T-helper 2 cell treated with Interferon-gamma antibody and Interleukin-4, amounts not matched to agents 5 μg/mL and 100 μg/mL, for 36 hours (primary cell): Measurements from ENCODE around the gene MAP1LC3B.
A peak's percentile ranks its signal among the peaks of the same experiment; 100 is the strongest.

Source experiments
- DNase-seq: peaks from one replicate; pipeline ENCODE4 v3.0.0; 2021; ENCODE audit warnings: low spot score
- H3K27ac Mint-ChIP-seq: one replicate; pipeline ENCODE4 v1.8.0; 2021; ENCODE audit warnings: mild to moderate bottlenecking, mixed read lengths
- H3K27me3 Mint-ChIP-seq: one replicate; pipeline ENCODE4 v1.8.0; 2021; ENCODE audit warnings: low read depth, mixed read lengths
- H3K36me3 Mint-ChIP-seq: one replicate; pipeline ENCODE4 v1.8.0; 2021; ENCODE audit warnings: low read depth, mixed read lengths
- H3K4me1 Mint-ChIP-seq: one replicate; pipeline ENCODE4 v1.8.0; 2021; ENCODE audit warnings: low read depth, mixed read lengths
- H3K4me3 Mint-ChIP-seq: one replicate; pipeline ENCODE4 v1.8.0; 2022; ENCODE audit warnings: mild to moderate bottlenecking, moderate library complexity, mixed read lengths
- H3K9me3 Mint-ChIP-seq: one replicate; pipeline ENCODE4 v1.8.0; 2021; ENCODE audit warnings: mixed read lengths

Gene MAP1LC3B

DNA sequence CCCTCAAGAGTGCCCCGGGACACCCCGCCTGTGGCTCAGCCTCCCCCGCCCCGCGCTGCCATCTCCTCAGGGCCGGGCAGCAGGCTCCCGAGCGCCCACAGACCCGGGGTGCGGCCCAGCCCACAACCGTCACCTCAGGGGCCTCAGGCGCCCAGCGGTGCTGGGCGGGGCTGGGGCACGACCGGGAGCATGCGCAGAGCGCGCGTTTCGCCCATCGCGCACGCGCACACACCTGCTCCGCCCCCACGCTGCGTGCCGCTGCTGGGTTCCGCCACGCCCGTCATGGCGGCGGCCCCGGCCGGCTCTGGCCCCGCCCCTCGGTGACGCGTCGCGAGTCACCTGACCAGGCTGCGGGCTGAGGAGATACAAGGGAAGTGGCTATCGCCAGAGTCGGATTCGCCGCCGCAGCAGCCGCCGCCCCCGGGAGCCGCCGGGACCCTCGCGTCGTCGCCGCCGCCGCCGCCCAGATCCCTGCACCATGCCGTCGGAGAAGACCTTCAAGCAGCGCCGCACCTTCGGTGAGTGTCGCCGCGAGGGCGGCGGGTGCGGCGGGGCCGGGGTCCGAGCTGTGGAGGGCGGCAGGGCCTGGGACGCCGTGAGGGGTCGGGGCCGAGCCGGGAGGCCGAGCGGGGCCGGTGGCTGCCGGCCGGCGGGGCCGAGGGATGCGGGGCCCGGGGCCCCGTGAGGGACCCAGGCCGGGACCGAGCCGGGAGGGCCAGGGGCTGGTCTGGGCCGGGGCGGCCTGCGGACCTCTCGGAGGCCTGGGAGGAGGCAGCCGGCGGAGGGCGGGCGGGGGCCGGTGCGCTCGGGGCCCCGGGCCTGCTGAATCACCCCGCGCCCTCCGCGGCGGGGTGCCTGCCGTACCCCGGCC lies at the start of gene MAP1LC3B:
MAP1LC3B (plus strand) TSS at position 387 of the 871 bp plus-strand sequence; CDS start at position 479, 92 bp downstream.
- peak within 1 kb of the TSS; percentile 98 for H3K27ac Mint-ChIP-seq
- H3K4me1 Mint-ChIP-seq = peaks cover 45% of the 10 kb centered on the region
- peak; percentile 99 for DNase-seq
- no peaks in the 10 kb centered on the region for H3K9me3 Mint-ChIP-seq
- peak within 1 kb of the TSS; percentile 95 for H3K4me3 Mint-ChIP-seq
- H3K27me3 Mint-ChIP-seq = no peaks in the 10 kb centered on the region
- H3K36me3 Mint-ChIP-seq = peaks cover 17% of the 10 kb centered on the region

DNA sequence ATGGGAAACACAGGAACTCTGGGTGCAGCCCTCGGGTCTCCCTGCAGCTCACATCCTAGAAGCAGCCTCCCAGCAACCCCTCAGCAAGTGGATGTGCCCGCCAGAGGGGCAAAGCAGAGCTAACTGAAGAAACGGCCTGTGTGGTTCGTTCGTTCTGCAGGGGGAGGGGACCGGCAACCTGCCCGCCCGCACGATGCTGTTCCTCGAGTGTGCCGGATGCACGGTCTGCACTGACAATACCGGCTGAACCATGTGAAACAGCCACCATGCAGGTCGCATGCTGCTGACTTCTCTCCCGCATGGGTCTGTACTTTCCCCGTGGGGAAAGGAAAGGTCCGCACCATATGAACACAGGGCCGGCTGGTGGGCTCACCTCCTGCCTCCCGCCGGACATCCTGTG lies 49.6 kb upstream of the MAP1LC3B start:
- Mint-ChIP-seq H3K36me3 (peaks cover 30% of the 10 kb centered on the region), H3K27me3 (no peaks in the 10 kb centered on the region), H3K27ac (no peak overlapping the region), H3K9me3 (no peaks in the 10 kb centered on the region), H3K4me3 (no peak overlapping the region), H3K4me1 (peaks cover 5% of the 10 kb centered on the region)
- no peak for DNase-seq

DNA sequence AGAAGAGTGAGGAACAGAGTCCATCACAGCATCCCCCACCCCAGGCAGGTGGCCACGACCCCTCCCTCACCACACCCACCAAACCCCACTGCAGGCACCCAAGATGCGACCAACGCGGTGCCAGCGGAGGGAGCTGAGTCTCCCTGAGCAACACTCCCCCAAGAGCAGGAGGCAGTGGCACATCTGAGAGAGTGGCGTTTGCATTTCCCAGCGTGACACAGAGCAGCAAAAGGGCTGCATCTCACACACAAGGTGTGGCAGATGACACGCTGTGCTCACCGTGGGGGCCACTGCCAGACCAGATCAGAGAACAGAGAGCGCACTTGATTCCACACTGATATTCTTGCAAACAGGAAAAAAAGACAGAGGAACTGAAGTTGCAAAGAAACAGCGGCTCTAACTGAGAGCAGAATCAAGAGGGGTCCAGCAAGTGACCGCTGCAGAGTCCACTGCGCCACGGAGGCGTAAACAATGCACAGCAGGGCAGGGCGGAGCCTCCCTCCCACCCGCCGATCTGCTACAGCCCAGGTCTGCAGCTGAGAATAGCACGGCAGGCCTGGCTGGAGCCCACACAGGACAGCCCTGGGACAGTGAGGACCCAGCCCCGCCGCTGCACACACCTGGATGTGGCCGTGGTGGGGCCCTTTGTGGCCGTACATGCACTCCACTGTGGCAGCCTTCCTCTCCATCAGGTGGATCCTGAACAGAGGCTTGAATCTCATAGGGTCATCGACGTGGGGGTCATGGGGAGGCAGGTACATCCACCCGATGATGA lies 49.0 kb upstream of the MAP1LC3B start:
- H3K36me3 Mint-ChIP-seq = peaks cover 29% of the 10 kb centered on the region
- H3K4me3 Mint-ChIP-seq = no peak overlapping the region
- H3K9me3 Mint-ChIP-seq = no peaks in the 10 kb centered on the region
- no peaks in the 10 kb centered on the region for H3K27me3 Mint-ChIP-seq
- DNase-seq = no peak
- peaks cover 5% of the 10 kb centered on the region for H3K4me1 Mint-ChIP-seq
- peak overlapping the region; percentile 41 for H3K27ac Mint-ChIP-seq

DNA sequence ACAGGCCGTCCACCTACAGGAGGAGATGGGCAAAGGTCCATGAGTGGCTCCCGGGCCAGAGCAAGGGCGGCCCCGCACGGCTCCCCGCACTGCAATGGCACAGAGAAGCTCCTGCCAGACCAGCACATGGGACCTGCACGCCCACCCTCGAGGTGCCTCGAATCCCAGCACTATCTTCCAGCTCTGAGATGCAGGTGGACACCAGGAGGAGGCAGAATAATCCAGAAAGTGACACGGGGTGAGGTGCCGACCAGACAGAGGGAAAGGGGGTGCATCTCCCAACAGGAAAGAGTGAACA lies 48.4 kb upstream of the MAP1LC3B start:
- DNase-seq = no peak
- Mint-ChIP-seq H3K36me3 (peaks cover 31% of the 10 kb centered on the region), H3K27me3 (no peaks in the 10 kb centered on the region), H3K27ac (peak overlapping the region; percentile 57), H3K4me1 (peaks cover 5% of the 10 kb centered on the region), H3K9me3 (no peaks in the 10 kb centered on the region), H3K4me3 (peak overlapping the region; percentile 44)

DNA sequence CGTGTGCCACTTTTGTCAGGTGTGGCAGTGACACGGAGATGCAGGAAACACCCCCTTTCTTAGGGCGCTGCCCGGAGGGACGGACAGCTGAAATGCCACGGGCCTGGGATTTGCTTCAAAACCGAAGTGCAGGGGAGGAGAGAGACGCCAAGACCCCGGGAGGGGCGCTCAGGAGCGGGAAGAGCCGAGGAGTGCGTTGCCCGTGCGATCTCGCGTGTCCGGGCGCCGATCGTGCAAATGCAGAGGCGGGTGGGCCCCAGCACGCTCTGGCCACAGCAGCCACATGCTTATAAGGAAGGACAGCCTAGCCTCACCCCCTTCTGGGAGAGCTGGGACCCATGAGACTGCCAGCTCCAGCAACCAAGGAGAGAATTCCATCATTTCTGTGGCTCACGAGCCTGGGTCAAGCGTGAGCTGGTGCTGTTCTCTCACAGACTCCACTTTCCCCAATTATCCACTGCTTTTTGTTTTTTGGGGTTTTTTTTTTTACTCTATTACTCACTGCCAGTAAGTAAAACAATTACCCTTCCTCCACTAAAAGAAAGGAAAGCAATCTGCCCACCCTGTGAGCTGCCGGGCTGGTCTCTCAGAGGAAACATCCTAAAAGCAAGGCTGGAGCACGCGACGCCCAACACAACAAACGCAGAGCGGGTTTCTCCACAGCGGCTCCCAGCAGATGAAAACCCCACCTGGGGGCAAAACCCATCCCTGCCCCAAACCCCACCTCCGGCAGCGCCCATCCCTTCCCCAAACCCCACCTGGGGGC lies 47.8 kb upstream of the MAP1LC3B start:
- Mint-ChIP-seq H3K36me3 (peaks cover 26% of the 10 kb centered on the region), H3K27me3 (no peaks in the 10 kb centered on the region), H3K4me1 (peaks cover 5% of the 10 kb centered on the region), H3K9me3 (no peaks in the 10 kb centered on the region), H3K27ac (peak overlapping the region; percentile 57), H3K4me3 (peak overlapping the region; percentile 76)
- no peak for DNase-seq

DNA sequence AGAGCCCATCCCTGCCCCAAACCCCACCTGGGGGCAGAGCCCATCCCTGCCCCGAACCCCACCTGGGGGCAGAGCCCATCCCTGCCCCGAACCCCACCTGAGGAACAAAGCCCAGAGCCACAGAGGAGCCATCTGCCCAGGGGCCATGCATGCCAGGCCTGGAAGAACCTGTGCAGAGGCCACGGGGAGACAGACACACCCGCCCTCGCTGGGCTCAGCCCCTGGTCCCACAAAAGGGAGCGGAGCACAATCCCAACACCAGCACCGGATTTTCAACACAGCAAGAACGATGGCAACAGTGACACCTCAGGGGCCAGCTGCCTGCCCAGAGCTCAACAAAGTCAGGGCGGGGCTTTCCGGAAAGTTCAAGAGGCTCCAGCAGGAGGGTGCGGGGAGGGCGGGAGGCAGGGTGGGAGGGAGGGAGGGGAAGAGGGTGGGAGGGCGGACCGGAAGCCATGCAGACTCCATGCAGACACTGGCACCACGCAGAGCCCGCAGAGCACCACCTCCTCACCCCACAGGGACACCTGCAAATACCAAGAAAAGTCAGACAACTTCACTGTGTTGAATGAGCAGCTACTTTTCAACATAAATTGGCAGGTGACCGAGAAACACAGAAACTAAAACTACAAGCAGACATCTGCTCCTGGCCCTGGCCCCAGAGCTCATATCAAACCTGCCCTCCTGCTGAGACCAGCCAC lies 47.1 kb upstream of the MAP1LC3B start:
- H3K4me3 Mint-ChIP-seq = peak overlapping the region; percentile 80
- DNase-seq = peak; percentile 33

DNA sequence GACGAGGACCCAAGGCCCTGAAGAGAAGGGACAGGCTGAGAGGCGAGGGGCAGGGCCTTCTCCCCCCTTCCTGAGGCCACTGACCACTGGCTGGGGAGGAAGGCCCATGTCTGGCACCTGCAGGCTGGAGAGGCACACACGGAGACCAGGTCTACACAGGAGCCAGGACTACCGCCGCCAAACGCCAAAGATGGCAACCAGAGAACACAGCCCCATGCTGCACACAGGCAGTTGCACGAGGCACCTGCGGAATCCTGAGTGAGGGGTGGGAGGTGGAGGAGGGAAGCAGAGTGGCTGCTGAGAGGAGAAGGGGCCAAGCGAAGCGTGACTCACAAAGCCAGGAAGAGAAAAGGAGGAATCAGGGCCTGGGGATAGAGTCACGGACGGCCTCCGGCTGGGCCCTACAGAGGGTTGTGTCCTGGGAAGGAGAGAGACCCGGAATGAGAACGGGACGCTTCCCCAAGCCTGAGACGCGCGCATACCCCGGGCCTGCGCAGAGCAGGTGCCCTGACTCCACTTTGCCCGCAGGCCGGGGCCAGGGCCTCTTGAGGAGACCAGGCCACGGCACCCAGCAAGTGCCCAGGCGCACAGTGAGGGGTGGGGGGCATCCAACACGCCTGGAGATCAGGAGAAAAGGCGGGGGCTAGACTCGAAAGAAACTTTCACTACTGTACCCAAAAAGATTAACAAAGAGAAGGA lies 46.3 kb upstream of the MAP1LC3B start:
- peaks cover 25% of the 10 kb centered on the region for H3K36me3 Mint-ChIP-seq
- peak overlapping the region; percentile 80 for H3K4me3 Mint-ChIP-seq
- H3K4me1 Mint-ChIP-seq = peaks cover 5% of the 10 kb centered on the region
- H3K27me3 Mint-ChIP-seq = no peaks in the 10 kb centered on the region
- H3K9me3 Mint-ChIP-seq = no peaks in the 10 kb centered on the region
- peak overlapping the region; percentile 92 for H3K27ac Mint-ChIP-seq
- no peak for DNase-seq

More for the DNA sequence above, 47.1 kb upstream of the MAP1LC3B start:
- no peaks in the 10 kb centered on the region for H3K9me3 Mint-ChIP-seq
- H3K4me1 Mint-ChIP-seq = peaks cover 5% of the 10 kb centered on the region
- peak overlapping the region; percentile 92 for H3K27ac Mint-ChIP-seq
- peaks cover 28% of the 10 kb centered on the region for H3K36me3 Mint-ChIP-seq
- no peaks in the 10 kb centered on the region for H3K27me3 Mint-ChIP-seq

DNA sequence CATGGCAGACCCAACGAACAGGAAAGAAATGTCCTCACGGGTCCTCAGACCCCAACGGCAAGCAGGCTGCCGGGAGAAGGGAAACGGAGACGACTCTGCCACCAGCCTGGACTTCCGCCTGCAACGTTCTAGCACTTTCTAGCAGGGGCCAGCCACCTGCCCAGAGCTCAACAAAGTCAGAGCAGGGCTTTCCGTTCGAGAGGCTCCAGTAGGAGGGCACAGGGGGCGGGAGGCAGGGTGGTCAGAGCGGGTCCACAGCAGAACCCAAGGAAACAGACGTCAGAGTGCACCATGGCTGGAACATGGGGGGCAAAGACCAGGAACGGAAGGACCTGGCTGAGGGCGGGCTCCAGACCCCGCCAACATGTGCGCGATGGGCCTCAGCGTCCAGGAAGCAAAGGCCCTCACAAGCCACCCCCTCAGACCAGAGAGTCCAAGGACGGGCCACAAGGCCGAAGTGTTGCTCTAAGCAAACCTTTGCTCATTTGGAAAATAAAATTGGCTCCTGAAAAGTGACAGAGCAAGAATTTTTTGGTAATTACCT lies 45.5 kb upstream of the MAP1LC3B start:
- no peak overlapping the region for H3K4me3 Mint-ChIP-seq
- peaks cover 5% of the 10 kb centered on the region for H3K4me1 Mint-ChIP-seq

DNA sequence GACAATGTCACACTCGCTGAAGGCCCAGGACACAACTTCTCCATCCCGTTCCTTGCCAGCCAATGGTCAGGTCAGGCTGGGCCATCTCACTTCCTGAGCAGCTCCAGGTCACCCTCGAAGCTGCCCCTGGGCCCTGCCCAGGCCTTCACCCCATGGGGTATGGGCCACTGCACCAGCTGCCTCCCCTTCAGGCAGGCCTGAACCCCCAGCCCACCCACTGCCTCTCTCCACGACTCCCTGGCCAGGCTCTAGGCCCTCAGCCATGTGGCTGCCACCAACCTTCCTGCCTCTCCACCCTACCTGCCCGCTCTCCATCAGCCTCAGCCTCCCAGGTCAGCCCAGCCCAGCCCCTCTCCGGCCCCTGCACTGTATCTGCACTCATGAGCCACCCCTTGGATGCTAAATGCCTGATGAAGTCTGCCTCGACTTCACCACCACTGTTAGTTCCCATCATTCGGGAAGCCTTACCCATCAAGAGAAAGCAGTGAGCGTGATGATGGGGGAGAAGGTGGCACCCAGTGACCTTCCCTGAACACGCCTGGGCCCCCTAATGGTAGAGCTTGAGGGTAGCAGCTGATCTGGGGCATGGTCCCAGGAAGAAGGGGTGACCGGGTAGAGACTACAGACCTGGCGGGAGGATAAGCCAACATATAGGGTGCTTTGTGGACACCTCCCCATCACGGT lies 44.1 kb upstream of the MAP1LC3B start:
- H3K36me3 Mint-ChIP-seq = peaks cover 23% of the 10 kb centered on the region
- H3K27ac Mint-ChIP-seq = peak overlapping the region; percentile 3
- no peaks in the 10 kb centered on the region for H3K27me3 Mint-ChIP-seq
- peaks cover 5% of the 10 kb centered on the region for H3K4me1 Mint-ChIP-seq
- H3K4me3 Mint-ChIP-seq = no peak overlapping the region
- no peaks in the 10 kb centered on the region for H3K9me3 Mint-ChIP-seq
- no peak for DNase-seq

More for the DNA sequence above, 45.5 kb upstream of the MAP1LC3B start:
- Mint-ChIP-seq H3K36me3 (peaks cover 25% of the 10 kb centered on the region), H3K9me3 (no peaks in the 10 kb centered on the region), H3K27ac (no peak overlapping the region), H3K27me3 (no peaks in the 10 kb centered on the region)
- no peak for DNase-seq

DNA sequence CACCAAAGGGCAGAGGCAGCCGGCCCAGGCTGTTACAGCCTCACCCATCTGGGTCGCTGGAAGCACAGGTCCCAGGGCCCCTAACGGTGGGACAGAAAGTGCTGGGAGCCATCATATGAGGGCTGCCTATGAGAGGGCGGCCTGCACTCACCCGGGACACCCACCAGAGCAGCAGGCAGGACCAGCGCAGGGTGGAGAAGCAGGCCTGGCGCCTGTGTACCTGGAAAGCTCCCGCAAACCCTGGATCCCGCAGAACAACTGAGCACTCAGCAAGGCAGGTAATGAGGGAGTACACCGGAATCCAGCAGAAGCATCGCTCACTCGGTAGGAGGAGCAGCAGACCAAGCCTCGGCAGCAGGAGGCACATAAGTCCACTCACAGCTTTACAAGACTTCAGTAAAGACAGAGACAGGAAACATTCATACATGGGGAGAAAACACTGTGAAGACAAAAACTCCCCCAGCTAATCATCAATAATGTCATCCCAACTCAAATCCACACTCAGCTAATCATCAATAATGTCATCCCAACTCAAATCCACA lies 43.4 kb upstream of the MAP1LC3B start:
- Mint-ChIP-seq H3K4me1 (peaks cover 5% of the 10 kb centered on the region), H3K4me3 (no peak overlapping the region), H3K9me3 (no peaks in the 10 kb centered on the region), H3K27ac (no peak overlapping the region), H3K36me3 (peaks cover 22% of the 10 kb centered on the region), H3K27me3 (no peaks in the 10 kb centered on the region)
- DNase-seq = no peak

DNA sequence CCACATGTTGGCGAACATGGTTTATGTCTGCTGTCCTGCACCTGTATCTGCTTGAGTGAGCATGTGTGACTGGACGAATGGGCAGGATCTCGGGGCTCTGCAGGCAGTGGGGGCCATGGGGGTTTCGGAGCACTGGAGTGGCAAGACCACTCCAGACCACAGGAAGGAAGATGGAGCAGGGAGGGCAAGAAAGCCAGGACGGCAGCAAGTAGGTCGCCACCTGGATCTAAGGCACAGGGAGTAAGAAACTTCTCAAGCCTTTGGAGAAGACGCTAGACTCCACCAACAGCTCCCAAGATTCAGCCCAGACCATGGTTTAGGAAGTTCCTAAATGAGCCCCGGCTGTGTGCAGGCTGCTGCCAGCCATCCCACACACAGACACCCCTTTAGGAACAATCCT lies 42.1 kb upstream of the MAP1LC3B start:
- peaks cover 16% of the 10 kb centered on the region for H3K36me3 Mint-ChIP-seq
- H3K4me3 Mint-ChIP-seq = no peak overlapping the region
- H3K27ac Mint-ChIP-seq = no peak overlapping the region
- no peaks in the 10 kb centered on the region for H3K9me3 Mint-ChIP-seq
- peaks cover 3% of the 10 kb centered on the region for H3K4me1 Mint-ChIP-seq
- no peaks in the 10 kb centered on the region for H3K27me3 Mint-ChIP-seq
- DNase-seq = no peak

DNA sequence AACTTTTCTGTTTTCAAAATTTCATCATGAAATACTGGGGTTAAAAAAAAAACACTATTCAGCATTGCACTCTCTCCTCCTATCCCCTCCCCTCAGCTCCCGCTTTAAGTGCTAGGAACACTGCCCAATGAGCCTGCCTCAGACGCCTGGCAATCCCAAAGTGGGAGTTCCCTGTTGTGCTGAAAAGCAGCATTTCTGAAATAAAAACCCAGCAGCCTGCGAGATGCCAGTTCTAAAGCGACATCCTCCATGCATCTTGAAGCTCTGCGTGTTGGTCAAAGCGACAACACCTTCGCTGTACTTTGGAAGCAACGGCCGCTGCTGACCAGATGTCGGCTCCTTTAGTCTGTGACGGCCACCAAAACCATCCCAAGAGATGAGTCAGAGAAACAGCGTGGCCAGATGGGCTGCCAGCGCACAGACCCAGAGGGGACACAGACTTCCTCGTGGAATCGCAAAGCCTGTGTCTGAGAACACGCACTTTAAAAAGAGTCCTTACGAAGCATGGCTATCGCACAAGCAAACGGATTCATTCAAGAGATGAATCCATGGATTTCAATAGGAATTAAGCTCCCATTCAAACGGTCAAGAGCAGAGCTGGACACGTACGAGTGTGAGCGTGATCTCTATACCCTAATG lies 41.3 kb upstream of the MAP1LC3B start:
- H3K9me3 Mint-ChIP-seq = no peaks in the 10 kb centered on the region
- DNase-seq = no peak

More for the DNA sequence above, 41.3 kb upstream of the MAP1LC3B start:
- Mint-ChIP-seq H3K4me1 (no peaks in the 10 kb centered on the region), H3K4me3 (no peak overlapping the region), H3K27me3 (no peaks in the 10 kb centered on the region), H3K27ac (no peak overlapping the region), H3K36me3 (peaks cover 12% of the 10 kb centered on the region)
